ENCODE results near the gene UAP1.
"Not testable (repeated sequence)": the region's sequence is repeated elsewhere in the genome, so short reads cannot be mapped to it uniquely, and the experiment has no call there.

The UAP1 gene

GRCh38 chr1:162552684-162553252 is 8.8 kb upstream of the UAP1 start:
- Mint-ChIP-seq H3K4me3 (no peak overlapping the region), H3K27ac (no peak overlapping the region), H3K9me3 (no peaks in the 10 kb centered on the region), H3K27me3 (no peaks in the 10 kb centered on the region), H3K4me1 (ENCODE audit: low read depth) (no peaks in the 10 kb centered on the region), H3K36me3 (ENCODE audit: low read depth) (no peaks in the 10 kb centered on the region)
- no peak for DNase-seq

- no peaks in the 10 kb centered on the region for H3K4me1 Mint-ChIP-seq (ENCODE audit: low read depth)
- H3K27ac Mint-ChIP-seq, result no peak overlapping the region
- no peak for DNase-seq
- H3K36me3 Mint-ChIP-seq (ENCODE audit: low read depth), result no peaks in the 10 kb centered on the region
- no peaks in the 10 kb centered on the region for H3K27me3 Mint-ChIP-seq
- no peak overlapping the region for H3K4me3 Mint-ChIP-seq
- H3K9me3 Mint-ChIP-seq, result no peaks in the 10 kb centered on the region
These were observed 7.3 kb upstream of the UAP1 start for GRCh38 chr1:162554258-162554657.

GRCh38 chr1:162557536-162557935 is 4.0 kb upstream of the UAP1 start:
- H3K9me3 Mint-ChIP-seq, result no peaks in the 10 kb centered on the region
- DNase-seq, result no peak
- H3K4me3 Mint-ChIP-seq, result no peak overlapping the region
- no peak overlapping the region for H3K27ac Mint-ChIP-seq
- H3K27me3 Mint-ChIP-seq, result no peaks in the 10 kb centered on the region
- H3K36me3 Mint-ChIP-seq (ENCODE audit: low read depth), result peaks cover 9% of the 10 kb centered on the region
- peaks cover 18% of the 10 kb centered on the region for H3K4me1 Mint-ChIP-seq (ENCODE audit: low read depth)

- H3K36me3 Mint-ChIP-seq (ENCODE audit: low read depth), result peaks cover 10% of the 10 kb centered on the region
- peaks cover 45% of the 10 kb centered on the region for H3K4me1 Mint-ChIP-seq (ENCODE audit: low read depth)
- no peaks in the 10 kb centered on the region for H3K27me3 Mint-ChIP-seq
- peak overlapping the region; percentile 86 for H3K4me3 Mint-ChIP-seq
- H3K9me3 Mint-ChIP-seq, result no peaks in the 10 kb centered on the region
- no peak for DNase-seq
- peak overlapping the region; percentile 97 for H3K27ac Mint-ChIP-seq
These were observed 1.1 kb upstream of the UAP1 start for GRCh38 chr1:162560303-162561036.

- Mint-ChIP-seq H3K4me3 (peak overlapping the region; percentile 86), H3K4me1 (ENCODE audit: low read depth) (peaks cover 50% of the 10 kb centered on the region), H3K36me3 (ENCODE audit: low read depth) (peaks cover 16% of the 10 kb centered on the region), H3K27ac (peak overlapping the region; percentile 97), H3K27me3 (no peaks in the 10 kb centered on the region), H3K9me3 (no peaks in the 10 kb centered on the region)
- DNase-seq, result peak; percentile 99
These were observed 396 bp upstream of the UAP1 start for GRCh38 chr1:162561037-162561615.

- Mint-ChIP-seq H3K4me3 (peak overlapping the region; percentile 86), H3K36me3 (ENCODE audit: low read depth) (peaks cover 29% of the 10 kb centered on the region), H3K9me3 (no peaks in the 10 kb centered on the region), H3K27ac (peak overlapping the region; percentile 78), H3K27me3 (no peaks in the 10 kb centered on the region), H3K4me1 (ENCODE audit: low read depth) (peaks cover 54% of the 10 kb centered on the region)
- no peak for DNase-seq
These were observed 927 bp downstream of the UAP1 start for GRCh38 chr1:162562470-162562828.

GRCh38 chr1:162564762-162565218 is 3.3 kb downstream of the UAP1 start:
- Mint-ChIP-seq H3K36me3 (ENCODE audit: low read depth) (peaks cover 49% of the 10 kb centered on the region), H3K9me3 (no peaks in the 10 kb centered on the region), H3K4me3 (no peak overlapping the region), H3K4me1 (ENCODE audit: low read depth) (peaks cover 60% of the 10 kb centered on the region), H3K27ac (no peak overlapping the region), H3K27me3 (no peaks in the 10 kb centered on the region)
- DNase-seq, result no peak

- Mint-ChIP-seq H3K27ac (no peak overlapping the region), H3K4me1 (ENCODE audit: low read depth) (peaks cover 57% of the 10 kb centered on the region), H3K27me3 (no peaks in the 10 kb centered on the region), H3K9me3 (no peaks in the 10 kb centered on the region), H3K36me3 (ENCODE audit: low read depth) (peaks cover 53% of the 10 kb centered on the region), H3K4me3 (no peak overlapping the region)
- no peak for DNase-seq
These were observed 3.9 kb downstream of the UAP1 start for GRCh38 chr1:162565460-162565859.

- H3K4me3 Mint-ChIP-seq, result no peak overlapping the region
- no peaks in the 10 kb centered on the region for H3K9me3 Mint-ChIP-seq
- H3K4me1 Mint-ChIP-seq (ENCODE audit: low read depth), result peaks cover 51% of the 10 kb centered on the region
- H3K27ac Mint-ChIP-seq, result no peak overlapping the region
- no peak for DNase-seq
- H3K27me3 Mint-ChIP-seq, result no peaks in the 10 kb centered on the region
- H3K36me3 Mint-ChIP-seq (ENCODE audit: low read depth), result peaks cover 58% of the 10 kb centered on the region
These were observed 5.3 kb downstream of the UAP1 start for GRCh38 chr1:162566870-162567269.

GRCh38 chr1:162568802-162569201 is 7.3 kb downstream of the UAP1 start:
- no peak overlapping the region for H3K27ac Mint-ChIP-seq
- H3K9me3 Mint-ChIP-seq, result no peaks in the 10 kb centered on the region
- H3K4me3 Mint-ChIP-seq, result no peak overlapping the region
- no peak for DNase-seq
- H3K27me3 Mint-ChIP-seq, result no peaks in the 10 kb centered on the region
- H3K36me3 Mint-ChIP-seq (ENCODE audit: low read depth), result peaks cover 63% of the 10 kb centered on the region
- H3K4me1 Mint-ChIP-seq (ENCODE audit: low read depth), result peaks cover 38% of the 10 kb centered on the region

GRCh38 chr1:162570718-162571117 is 9.2 kb downstream of the UAP1 start:
- Mint-ChIP-seq H3K9me3 (no peaks in the 10 kb centered on the region), H3K4me3 (no peak overlapping the region), H3K27ac (no peak overlapping the region), H3K36me3 (ENCODE audit: low read depth) (peaks cover 60% of the 10 kb centered on the region), H3K27me3 (no peaks in the 10 kb centered on the region), H3K4me1 (ENCODE audit: low read depth) (peaks cover 20% of the 10 kb centered on the region)
- DNase-seq, result no peak

GRCh38 chr1:162571121-162571520 is 9.6 kb downstream of the UAP1 start:
- DNase-seq, H3K4me3 Mint-ChIP-seq, H3K27ac Mint-ChIP-seq, H3K9me3 Mint-ChIP-seq, H3K27me3 Mint-ChIP-seq: not testable (repeated sequence)
- Mint-ChIP-seq H3K36me3 (ENCODE audit: low read depth) (peaks cover 60% of the 10 kb centered on the region), H3K4me1 (ENCODE audit: low read depth) (peaks cover 18% of the 10 kb centered on the region)

GRCh38 chr1:162571696-162572095 is 10.2 kb downstream of the UAP1 start:
- no peak for DNase-seq
- Mint-ChIP-seq H3K27me3 (no peaks in the 10 kb centered on the region), H3K27ac (no peak overlapping the region), H3K36me3 (ENCODE audit: low read depth) (peaks cover 58% of the 10 kb centered on the region), H3K4me3 (no peak overlapping the region), H3K9me3 (no peaks in the 10 kb centered on the region), H3K4me1 (ENCODE audit: low read depth) (peaks cover 18% of the 10 kb centered on the region)

- peaks cover 14% of the 10 kb centered on the region for H3K4me1 Mint-ChIP-seq (ENCODE audit: low read depth)
- peaks cover 53% of the 10 kb centered on the region for H3K36me3 Mint-ChIP-seq (ENCODE audit: low read depth)
These were observed 11.6 kb downstream of the UAP1 start for GRCh38 chr1:162573136-162573535.

GRCh38 chr1:162578071-162578700 is 16.7 kb downstream of the UAP1 start:
- H3K4me1 Mint-ChIP-seq (ENCODE audit: low read depth), result peaks cover 2% of the 10 kb centered on the region
- no peak overlapping the region for H3K27ac Mint-ChIP-seq
- H3K36me3 Mint-ChIP-seq (ENCODE audit: low read depth), result peaks cover 61% of the 10 kb centered on the region
- no peak overlapping the region for H3K4me3 Mint-ChIP-seq
- H3K9me3 Mint-ChIP-seq, result no peaks in the 10 kb centered on the region
- no peak for DNase-seq
- no peaks in the 10 kb centered on the region for H3K27me3 Mint-ChIP-seq

More at GRCh38 chr1:162573136-162573535, 11.6 kb downstream of the UAP1 start:
- Mint-ChIP-seq H3K9me3 (no peaks in the 10 kb centered on the region), H3K4me3 (no peak overlapping the region), H3K27ac (no peak overlapping the region), H3K27me3 (no peaks in the 10 kb centered on the region)
- no peak for DNase-seq

Data from activated T-cell treated with anti-CD3 and anti-CD28 coated beads, Interleukin-2, amount 50 U/mL, for 24 hours (primary cell).